Trophoblast cell (in vitro differentiated cells and primary cell): ENCODE measurements around the gene PTCHD1.

Experiments
- DNase-seq, 2 donors: peaks; one replicate each; pipeline ENCODE4 v3.0.0-alpha.2; 2016
- H2AFZ ChIP-seq: 2 replicates; pipeline ENCODE4 v1.6.1; 2013; ENCODE audit warnings: low read length, moderate library complexity, mild to moderate bottlenecking; ENCODE audit not compliant: insufficient read depth, poor library complexity
- H2AK5ac ChIP-seq: 2 replicates; pipeline ENCODE4 v1.6.1; 2013; ENCODE audit warnings: mild to moderate bottlenecking, low read length
- H2BK120ac ChIP-seq: 2 replicates; pipeline ENCODE4 v1.6.1; 2013; ENCODE audit warnings: low read length, mild to moderate bottlenecking, moderate library complexity; ENCODE audit not compliant: insufficient read depth, poor library complexity
- H2BK12ac ChIP-seq: 2 replicates; pipeline ENCODE4 v1.6.1; 2013; ENCODE audit warnings: mild to moderate bottlenecking, low read length, moderate library complexity
- H2BK5ac ChIP-seq: 2 replicates; pipeline ENCODE4 v1.6.1; 2013; ENCODE audit warnings: low read length, low read depth, moderate library complexity, mild to moderate bottlenecking; ENCODE audit not compliant: poor library complexity
- H3K14ac ChIP-seq: 2 replicates; pipeline ENCODE4 v1.6.1; 2013; ENCODE audit warnings: mild to moderate bottlenecking, low read length
- H3K18ac ChIP-seq: 2 replicates; pipeline ENCODE4 v1.6.1; 2013; ENCODE audit warnings: mild to moderate bottlenecking, low read length
- H3K23ac ChIP-seq: 2 replicates; pipeline ENCODE4 v1.6.1; 2013; ENCODE audit warnings: low read length
- H3K27ac ChIP-seq: 2 replicates; pipeline ENCODE4 v1.5.1; 2013; ENCODE audit warnings: low read depth, mild to moderate bottlenecking, inconsistent platforms, low read length, moderate library complexity
- H3K27me3 ChIP-seq: 2 replicates; pipeline ENCODE4 v1.6.1; 2013; ENCODE audit warnings: inconsistent platforms, mild to moderate bottlenecking, low read length, moderate library complexity; ENCODE audit not compliant: insufficient read depth
- H3K36me3 ChIP-seq, 2 experiments: 1 replicate in 1 of 2; 2 replicates in 1 of 2; pipeline ENCODE4 v1.6.1; 2013; ENCODE audit warnings: low read length in 2 of 2, mild to moderate bottlenecking in 2 of 2, moderate library complexity in 1 of 2; ENCODE audit not compliant: insufficient read depth in 2 of 2, control insufficient read depth in 1 of 2
- H3K4ac ChIP-seq: 2 replicates; pipeline ENCODE4 v1.6.1; 2013; ENCODE audit warnings: low read depth, mild to moderate bottlenecking, low read length, moderate library complexity
- H3K4me1 ChIP-seq, 2 experiments: 1 replicate in 1 of 2; 2 replicates in 1 of 2; pipeline ENCODE4 v1.6.1; 2013; ENCODE audit warnings: low read length in 2 of 2, mild to moderate bottlenecking in 2 of 2, moderate library complexity in 1 of 2; ENCODE audit not compliant: insufficient read depth in 2 of 2, control insufficient read depth in 1 of 2
- H3K4me2 ChIP-seq: 2 replicates; pipeline ENCODE4 v1.6.1; 2013; ENCODE audit warnings: inconsistent platforms, mild to moderate bottlenecking, low read length, moderate library complexity
- H3K4me3 ChIP-seq: 2 replicates; pipeline ENCODE4 v1.5.1; 2013; ENCODE audit warnings: mild to moderate bottlenecking, low read depth, low read length, inconsistent platforms
- H3K79me1 ChIP-seq: one replicate; pipeline ENCODE4 v1.6.1; 2013; ENCODE audit warnings: low read length
- H3K79me2 ChIP-seq: 2 replicates; pipeline ENCODE4 v1.6.1; 2013; ENCODE audit warnings: low read length, mild to moderate bottlenecking; ENCODE audit not compliant: control insufficient read depth, insufficient read depth, poor library complexity
- H3K9ac ChIP-seq: 2 replicates; pipeline ENCODE4 v1.6.1; 2013; ENCODE audit warnings: mild to moderate bottlenecking, low read length
- H3K9me3 ChIP-seq: 2 replicates; pipeline ENCODE4 v1.6.1; 2013; ENCODE audit warnings: low read depth, mild to moderate bottlenecking, control low read depth, inconsistent platforms, low read length; ENCODE audit not compliant: insufficient read depth
- H4K12ac ChIP-seq: 2 replicates; pipeline ENCODE4 v1.6.1; 2013; ENCODE audit warnings: low read depth, mild to moderate bottlenecking, low read length, moderate library complexity
- H4K8ac ChIP-seq: 2 replicates; pipeline ENCODE4 v1.6.1; 2013; ENCODE audit warnings: low read depth, mild to moderate bottlenecking, low read length, moderate library complexity
- H4K91ac ChIP-seq: one replicate; pipeline ENCODE4 v1.6.1; 2013; ENCODE audit warnings: low read depth, mild to moderate bottlenecking, low read length, moderate library complexity
- WGBS: extraction: QIAGEN DNeasy Blood & Tissue Kit; methylation state at CpG from one replicate; pipeline ENCODE4 v1.1.7; 2013; ENCODE audit warnings: missing lambda C conversion rate; ENCODE audit not compliant: insufficient read length, insufficient coverage; ENCODE audit errors: extremely low coverage; 5-methylcytosine and 5-hydroxymethylcytosine counted together

The PTCHD1 gene

DNA sequence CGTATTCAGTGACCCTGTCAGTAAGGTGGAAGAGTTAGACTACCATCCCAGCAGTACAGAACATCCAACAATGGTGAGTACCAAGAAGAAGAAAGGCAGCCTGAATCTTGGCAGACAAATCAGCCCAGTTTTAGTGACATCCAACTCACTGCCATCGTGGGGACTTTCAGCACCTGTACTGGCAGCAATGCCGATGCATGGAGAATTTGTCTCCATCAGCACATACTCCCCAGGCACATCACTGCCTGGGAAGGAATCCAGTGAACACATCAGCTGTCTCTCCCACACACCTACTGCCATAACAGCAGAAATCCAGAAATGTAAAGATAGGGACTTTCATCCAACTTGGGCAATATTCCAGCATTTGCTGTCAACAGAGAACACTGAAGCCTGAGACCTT lies 29.8 kb downstream of the PTCHD1 start:
- H2BK12ac ChIP-seq = no peak overlapping the region
- H3K18ac ChIP-seq = no peak overlapping the region
- no peak overlapping the region for H3K4me2 ChIP-seq
- H3K14ac ChIP-seq = no peak overlapping the region
- H2BK120ac ChIP-seq = no peak overlapping the region
- H3K4me1 ChIP-seq = no peaks in the 10 kb centered on the region
- H3K36me3 ChIP-seq = peaks cover 0 to 2% of the 10 kb centered on the region in 2 experiments
- no peak overlapping the region for H3K4me3 ChIP-seq
- DNase-seq = no peak
- no peaks in the 10 kb centered on the region for H3K79me1 ChIP-seq
- no CpG with 5 or more reads among the region's 3 CpGs for WGBS
- H3K9me3 ChIP-seq = no peaks in the 10 kb centered on the region
- no peak overlapping the region for H3K23ac ChIP-seq
- no peak overlapping the region for H3K4ac ChIP-seq
- no peaks in the 10 kb centered on the region for H3K79me2 ChIP-seq
- no peak overlapping the region for H4K8ac ChIP-seq
- H3K9ac ChIP-seq = no peak overlapping the region
- no peak overlapping the region for H2AFZ ChIP-seq
- no peak overlapping the region for H4K12ac ChIP-seq
- H3K27ac ChIP-seq = no peak overlapping the region
- no peaks in the 10 kb centered on the region for H3K27me3 ChIP-seq
- no peak overlapping the region for H2AK5ac ChIP-seq
- no peak overlapping the region for H2BK5ac ChIP-seq
- H4K91ac ChIP-seq = no peak overlapping the region

DNA sequence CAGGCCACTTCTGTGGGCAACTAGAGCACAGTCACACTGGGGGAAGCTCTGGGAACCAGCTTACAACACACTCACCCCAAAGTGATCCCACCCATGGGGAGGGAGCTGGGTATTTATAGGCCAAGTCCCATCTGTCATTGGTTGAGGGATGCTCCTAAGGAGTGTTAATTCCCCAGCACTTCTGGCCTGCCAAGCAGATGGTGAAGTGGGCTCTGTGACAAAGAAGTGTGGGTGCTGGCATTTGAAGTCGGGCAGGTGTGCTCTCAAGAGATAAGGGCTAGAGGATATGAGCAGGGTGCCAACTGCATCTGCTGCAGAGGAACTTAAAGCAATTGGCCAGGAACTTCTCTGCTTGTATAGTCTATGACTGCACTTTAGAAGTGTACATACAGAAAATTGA lies 30.9 kb downstream of the PTCHD1 start:
- no peak for DNase-seq
- H2BK5ac ChIP-seq = no peak overlapping the region
- H2AFZ ChIP-seq = no peak overlapping the region
- H3K27me3 ChIP-seq = no peaks in the 10 kb centered on the region
- H3K14ac ChIP-seq = no peak overlapping the region
- H4K12ac ChIP-seq = no peak overlapping the region
- no peak overlapping the region for H3K4ac ChIP-seq
- no peak overlapping the region for H3K18ac ChIP-seq
- H3K79me1 ChIP-seq = no peaks in the 10 kb centered on the region
- no peaks in the 10 kb centered on the region for H3K9me3 ChIP-seq
- no peak overlapping the region for H3K4me3 ChIP-seq
- H3K9ac ChIP-seq = no peak overlapping the region
- H4K8ac ChIP-seq = no peak overlapping the region
- no peak overlapping the region for H2AK5ac ChIP-seq
- peaks cover 0 to 2% of the 10 kb centered on the region in 2 experiments for H3K36me3 ChIP-seq
- no peak overlapping the region for H2BK12ac ChIP-seq
- H4K91ac ChIP-seq = no peak overlapping the region
- H3K27ac ChIP-seq = no peak overlapping the region
- H2BK120ac ChIP-seq = no peak overlapping the region
- H3K23ac ChIP-seq = no peak overlapping the region
- no peaks in the 10 kb centered on the region for H3K4me1 ChIP-seq
- WGBS = no CpG with 5 or more reads among the region's 1 CpG
- H3K79me2 ChIP-seq = no peaks in the 10 kb centered on the region
- H3K4me2 ChIP-seq = no peak overlapping the region

DNA sequence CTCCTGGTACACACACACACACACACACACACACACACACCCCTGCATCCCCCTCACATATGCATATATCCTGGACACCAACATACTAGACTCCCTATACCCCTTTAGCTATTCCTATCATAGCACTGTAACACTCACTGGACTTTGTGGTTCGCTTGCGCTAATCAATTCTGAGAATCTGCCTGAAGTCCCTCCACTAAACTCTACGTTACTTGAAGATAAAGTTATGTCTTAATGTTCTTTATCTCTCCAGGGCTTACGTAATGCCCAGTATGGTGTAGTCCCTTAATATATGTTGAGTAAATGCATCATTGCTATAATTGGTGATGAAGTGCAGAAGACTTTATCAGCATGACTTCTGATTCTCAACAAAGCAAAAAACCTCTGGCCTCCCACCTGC lies 32.3 kb downstream of the PTCHD1 start:
- Histone ChIP-seq H3K79me1 (no peaks in the 10 kb centered on the region), H3K27ac (no peak overlapping the region), H2AFZ (no peak overlapping the region), H2BK5ac (no peak overlapping the region), H3K4me2 (no peak overlapping the region), H3K18ac (no peak overlapping the region), H3K4ac (no peak overlapping the region), H2AK5ac (no peak overlapping the region), H3K4me1 (no peaks in the 10 kb centered on the region), H3K4me3 (no peak overlapping the region), H4K12ac (no peak overlapping the region), H3K14ac (no peak overlapping the region), H4K8ac (no peak overlapping the region), H3K23ac (no peak overlapping the region), H3K9me3 (no peaks in the 10 kb centered on the region), H3K79me2 (no peaks in the 10 kb centered on the region), H2BK120ac (no peak overlapping the region), H3K9ac (no peak overlapping the region), H3K36me3 (peaks cover 0 to 2% of the 10 kb centered on the region in 2 experiments), H4K91ac (no peak overlapping the region), H2BK12ac (no peak overlapping the region), H3K27me3 (no peaks in the 10 kb centered on the region)
- no CpG with 5 or more reads among the region's 4 CpGs for WGBS
- no peak for DNase-seq

DNA sequence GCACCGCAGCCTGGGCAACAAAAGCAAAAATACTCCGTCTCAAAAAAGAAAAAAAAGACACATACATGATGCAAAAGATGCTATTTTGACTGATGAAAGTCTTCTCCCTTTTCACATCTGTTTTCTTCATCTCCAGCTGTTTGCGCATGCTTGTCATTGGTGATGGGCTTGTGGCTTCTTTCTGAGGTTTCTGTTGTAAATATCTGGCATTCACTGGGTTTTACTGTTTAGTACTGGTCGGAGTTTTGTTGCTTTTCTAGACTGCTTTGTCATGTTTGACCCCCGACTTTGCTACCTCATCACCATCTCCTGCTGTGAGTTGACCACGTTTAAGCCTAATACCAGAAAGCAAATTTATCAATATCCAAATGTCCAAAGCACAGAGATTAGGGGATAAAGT lies 34.4 kb downstream of the PTCHD1 start:
- H3K79me1 ChIP-seq = no peaks in the 10 kb centered on the region
- no peak overlapping the region for H3K14ac ChIP-seq
- no CpG with 5 or more reads among the region's 6 CpGs for WGBS

More for the DNA sequence above, 34.4 kb downstream of the PTCHD1 start:
- Histone ChIP-seq H3K18ac (no peak overlapping the region), H3K4me2 (no peak overlapping the region), H3K4me3 (no peak overlapping the region), H4K12ac (no peak overlapping the region), H3K27me3 (no peaks in the 10 kb centered on the region), H2AFZ (no peak overlapping the region), H2BK120ac (no peak overlapping the region), H3K27ac (no peak overlapping the region), H2AK5ac (no peak overlapping the region), H4K91ac (no peak overlapping the region), H3K79me2 (no peaks in the 10 kb centered on the region), H3K36me3 (peaks cover 0 to 2% of the 10 kb centered on the region in 2 experiments), H2BK5ac (no peak overlapping the region), H4K8ac (no peak overlapping the region), H3K9me3 (no peaks in the 10 kb centered on the region), H2BK12ac (no peak overlapping the region), H3K4ac (no peak overlapping the region), H3K23ac (no peak overlapping the region), H3K4me1 (peaks cover 2 to 4% of the 10 kb centered on the region in 2 experiments), H3K9ac (no peak overlapping the region)
- no peak for DNase-seq
